Measurements from ENCODE around the gene XDH. TPM values are rescaled to one million over a fixed set of nuclear protein-coding genes. Genes with fewer than 3 reads are reported as not detected.

The XDH gene
- total RNA-seq, 1 experiment from 2014 or later = 0.08 TPM

DNA sequence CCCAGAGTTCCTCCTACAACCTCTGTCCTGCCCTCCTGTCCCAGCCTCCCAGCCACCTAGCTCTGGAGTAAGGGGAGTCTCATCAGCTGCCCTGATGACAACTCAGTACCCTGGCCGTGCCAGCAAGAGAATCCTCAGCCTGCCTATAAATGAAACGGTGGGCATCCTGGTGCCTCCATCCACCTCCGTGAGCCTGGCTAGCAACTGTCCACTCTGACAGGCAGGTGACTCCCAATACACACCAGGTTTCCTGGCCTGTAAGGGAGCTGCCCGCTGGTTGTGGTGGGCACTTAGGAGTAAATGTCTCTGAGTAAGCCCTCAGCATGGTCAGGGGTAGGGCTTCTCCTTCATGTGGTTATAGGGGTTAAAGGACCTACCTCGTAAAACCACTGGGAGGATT, 81.5 kb downstream of the XDH start:
- ATAC-seq = no peak
- Histone ChIP-seq H3K9me3 (ENCODE audit: control insufficient read depth, insufficient read depth, low read depth, low read length) (no peaks in the 10 kb centered on the region), H3K36me3 (ENCODE audit: control insufficient read depth, insufficient read depth, low read length) (no peaks in the 10 kb centered on the region), H3K27ac (ENCODE audit: low read length) (no peak overlapping the region), H3K4me1 (ENCODE audit: control insufficient read depth, insufficient read depth, low read length) (no peaks in the 10 kb centered on the region), H3K27me3 (ENCODE audit: control insufficient read depth, insufficient read depth, low read length) (no peaks in the 10 kb centered on the region; the same call in none of the 2 replicates), H3K4me3 (ENCODE audit: low read depth in 2 of 2, low read length in 2 of 2) (no peak overlapping the region)
- no TSS peak for BruUV-seq (replicated peaks)
- intact Hi-C loops (cut with micrococcal nuclease; ENCODE audit: unreplicated experiment) (loop anchor here (2.0 to 10.0 kb wide), 3 partner anchors 161 to 618 kb away; no protein-coding TSS in a partner anchor), in situ Hi-C loops (cut with HindIII; ENCODE audit: low pct_unique_long_range_greater_than_20kb, low sequenced_read_pairs) (no loop called here)
- DNase-seq (ENCODE audit: low read depth, low spot score) = no peak
- ChIA-PET CTCF (interaction anchor here (1.0 kb wide), 1 partner anchor 182 kb away, joined by 3 read pairs; no protein-coding TSS in a partner anchor), POLR2A (no interaction called here)
- TF ChIP-seq REST (IDR thresholded peaks at IDR 0.05; ENCODE audit: insufficient read depth in 1 of 2, low read depth in 2 of 2, low read length in 1 of 2) = no peak
- TF ChIP-seq POLR2AphosphoS5 (IDR thresholded peaks at IDR 0.05; ENCODE audit: low read depth, low read length) = no peak
- TF ChIP-seq TCF7L2 (IDR thresholded peaks at IDR 0.05; ENCODE audit: low read depth, low read length) = no peak
- no peak for TF ChIP-seq CTCF (IDR thresholded peaks at IDR 0.05)
- no peak for TF ChIP-seq SIN3A (IDR thresholded peaks at IDR 0.05; ENCODE audit: borderline replicate concordance, insufficient read depth, low read depth, low read length)

GRCh38 chr2:31332521-31332920, 82.0 kb downstream of the XDH start:
- intact Hi-C loops (cut with micrococcal nuclease; ENCODE audit: unreplicated experiment) = loop anchor here (2.0 to 10.0 kb wide), 3 partner anchors 160 to 618 kb away; no protein-coding TSS in a partner anchor
- Histone ChIP-seq H3K4me1 (ENCODE audit: control insufficient read depth, insufficient read depth, low read length) (no peaks in the 10 kb centered on the region), H3K36me3 (ENCODE audit: control insufficient read depth, insufficient read depth, low read length) (no peaks in the 10 kb centered on the region), H3K27me3 (ENCODE audit: control insufficient read depth, insufficient read depth, low read length) (no peaks in the 10 kb centered on the region; the same call in none of the 2 replicates), H3K9me3 (ENCODE audit: control insufficient read depth, insufficient read depth, low read depth, low read length) (no peaks in the 10 kb centered on the region), H3K27ac (ENCODE audit: low read length) (no peak overlapping the region), H3K4me3 (ENCODE audit: low read depth in 2 of 2, low read length in 2 of 2) (no peak overlapping the region)
- CTCF ChIA-PET = interaction anchor here (1.0 kb wide), 1 partner anchor 181 kb away, joined by 3 read pairs; no protein-coding TSS in a partner anchor
- ATAC-seq = no peak
- DNase-seq (ENCODE audit: low read depth, low spot score) = no peak
- in situ Hi-C loops (cut with HindIII; ENCODE audit: low pct_unique_long_range_greater_than_20kb, low sequenced_read_pairs) = no loop called here
- BruUV-seq (replicated peaks) = no TSS peak
- TF ChIP-seq POLR2AphosphoS5 (IDR thresholded peaks at IDR 0.05; ENCODE audit: low read depth, low read length) = no peak
- no peak for TF ChIP-seq SIN3A (IDR thresholded peaks at IDR 0.05; ENCODE audit: borderline replicate concordance, insufficient read depth, low read depth, low read length)
- TF ChIP-seq TCF7L2 (IDR thresholded peaks at IDR 0.05; ENCODE audit: low read depth, low read length) = no peak
- no peak for TF ChIP-seq REST (IDR thresholded peaks at IDR 0.05; ENCODE audit: insufficient read depth in 1 of 2, low read depth in 2 of 2, low read length in 1 of 2)
- no peak for TF ChIP-seq CTCF (IDR thresholded peaks at IDR 0.05)
- POLR2A ChIA-PET = no interaction called here

Measured in Panc1 (cell line).